ENCODE data around the gene TSSK3.
"Not testable (repeated sequence)": the region's sequence is repeated elsewhere in the genome, so short reads cannot be mapped to it uniquely, and the experiment has no call there.

TSSK3 gene

GRCh38 chr1:32346532-32347157, 15.7 kb upstream of the TSSK3 start:
- Mint-ChIP-seq H3K27ac (no peak overlapping the region), H3K4me1 (ENCODE audit: low read depth in 2 of 2) (peaks cover 30 to 45% of the 10 kb centered on the region in 2 donors), H3K36me3 (ENCODE audit: insufficient read depth) (peaks cover 7% of the 10 kb centered on the region), H3K9me3 (no peaks in the 10 kb centered on the region), H3K4me3 (no peak overlapping the region), H3K27me3 (no peaks in the 10 kb centered on the region)
- ATAC-seq (replicated peaks) (no peak), DNase-seq (no peak)

GRCh38 chr1:32349211-32349708, 13.1 kb upstream of the TSSK3 start:
- H3K4me3 Mint-ChIP-seq: peak overlapping the region in 1 of 2 donors; percentile 34
- ATAC-seq (replicated peaks): no peak
- no peaks in the 10 kb centered on the region for H3K27me3 Mint-ChIP-seq
- H3K9me3 Mint-ChIP-seq: no peaks in the 10 kb centered on the region
- peaks cover 32 to 43% of the 10 kb centered on the region in 2 donors for H3K4me1 Mint-ChIP-seq (ENCODE audit: low read depth in 2 of 2)
- peak overlapping the region; percentile 26 to 88 for H3K27ac Mint-ChIP-seq
- DNase-seq: no peak
- H3K36me3 Mint-ChIP-seq (ENCODE audit: insufficient read depth): peaks cover 10% of the 10 kb centered on the region

- Mint-ChIP-seq H3K36me3 (ENCODE audit: insufficient read depth) (peaks cover 10% of the 10 kb centered on the region), H3K9me3 (no peaks in the 10 kb centered on the region), H3K27ac (peak overlapping the region; percentile 62 to 76), H3K4me1 (ENCODE audit: low read depth in 2 of 2) (peaks cover 33 to 36% of the 10 kb centered on the region in 2 donors), H3K4me3 (peak overlapping the region; percentile 70 to 71), H3K27me3 (no peaks in the 10 kb centered on the region)
- ATAC-seq (replicated peaks): peak; percentile 66
- peak; percentile 71 to 79 (median 73) for DNase-seq
These were observed 11.4 kb upstream of the TSSK3 start for GRCh38 chr1:32350785-32351398.

GRCh38 chr1:32351399-32352238, 10.7 kb upstream of the TSSK3 start:
- Mint-ChIP-seq H3K36me3 (ENCODE audit: insufficient read depth) (peaks cover 10% of the 10 kb centered on the region), H3K27me3 (no peaks in the 10 kb centered on the region), H3K9me3 (no peaks in the 10 kb centered on the region), H3K4me3 (peak overlapping the region; percentile 70 to 71), H3K27ac (peak overlapping the region; percentile 62 to 76), H3K4me1 (ENCODE audit: low read depth in 2 of 2) (peaks cover 28 to 33% of the 10 kb centered on the region in 2 donors)
- DNase-seq (peak; percentile 87 to 90 (median 87)), ATAC-seq (replicated peaks) (peak; percentile 94)

GRCh38 chr1:32352239-32352745, 10.0 kb upstream of the TSSK3 start:
- Mint-ChIP-seq H3K36me3 (ENCODE audit: insufficient read depth) (peaks cover 10% of the 10 kb centered on the region), H3K4me3 (peak overlapping the region; percentile 70 to 71), H3K27me3 (no peaks in the 10 kb centered on the region), H3K9me3 (no peaks in the 10 kb centered on the region), H3K4me1 (ENCODE audit: low read depth in 2 of 2) (peaks cover 28 to 32% of the 10 kb centered on the region in 2 donors), H3K27ac (peak overlapping the region; percentile 14 to 22)
- DNase-seq (no peak), ATAC-seq (replicated peaks) (no peak)

GRCh38 chr1:32352831-32353383, 9.4 kb upstream of the TSSK3 start:
- Mint-ChIP-seq H3K36me3 (ENCODE audit: insufficient read depth) (peaks cover 10% of the 10 kb centered on the region), H3K9me3 (no peaks in the 10 kb centered on the region), H3K4me1 (ENCODE audit: low read depth in 2 of 2) (peaks cover 28 to 32% of the 10 kb centered on the region in 2 donors), H3K4me3 (peak overlapping the region; percentile 70 to 71), H3K27me3 (no peaks in the 10 kb centered on the region), H3K27ac (peak overlapping the region; percentile 14 to 22)
- no peak for ATAC-seq (replicated peaks)
- no peak for DNase-seq

- H3K9me3 Mint-ChIP-seq: no peaks in the 10 kb centered on the region
These were observed 8.9 kb upstream of the TSSK3 start for GRCh38 chr1:32353431-32353830.

GRCh38 chr1:32353886-32354570, 8.3 kb upstream of the TSSK3 start:
- H3K36me3 Mint-ChIP-seq (ENCODE audit: insufficient read depth): peaks cover 10% of the 10 kb centered on the region
- ATAC-seq (replicated peaks) (no peak), DNase-seq (no peak)
- H3K27me3 Mint-ChIP-seq: no peaks in the 10 kb centered on the region
- no peaks in the 10 kb centered on the region for H3K9me3 Mint-ChIP-seq
- peak overlapping the region; percentile 22 to 70 for H3K4me3 Mint-ChIP-seq
- peaks cover 20 to 30% of the 10 kb centered on the region in 2 donors for H3K4me1 Mint-ChIP-seq (ENCODE audit: low read depth in 2 of 2)
- H3K27ac Mint-ChIP-seq: peak overlapping the region in 1 of 2 donors; percentile 14

More at GRCh38 chr1:32353431-32353830, 8.9 kb upstream of the TSSK3 start:
- peaks cover 25 to 32% of the 10 kb centered on the region in 2 donors for H3K4me1 Mint-ChIP-seq (ENCODE audit: low read depth in 2 of 2)
- H3K4me3 Mint-ChIP-seq: peak overlapping the region; percentile 22 to 70
- H3K27ac Mint-ChIP-seq: peak overlapping the region in 1 of 2 donors; percentile 14
- peaks cover 10% of the 10 kb centered on the region for H3K36me3 Mint-ChIP-seq (ENCODE audit: insufficient read depth)
- no peak for DNase-seq
- ATAC-seq (replicated peaks): no peak
- H3K27me3 Mint-ChIP-seq: no peaks in the 10 kb centered on the region

GRCh38 chr1:32355778-32356177, 6.6 kb upstream of the TSSK3 start:
- H3K9me3 Mint-ChIP-seq; H3K4me3 Mint-ChIP-seq; ATAC-seq (replicated peaks); DNase-seq; H3K27me3 Mint-ChIP-seq; H3K27ac Mint-ChIP-seq: not testable (repeated sequence)
- Mint-ChIP-seq H3K36me3 (ENCODE audit: insufficient read depth) (peaks cover 10% of the 10 kb centered on the region), H3K4me1 (ENCODE audit: low read depth in 2 of 2) (peaks cover 17 to 29% of the 10 kb centered on the region in 2 donors)

GRCh38 chr1:32356478-32356877, 5.9 kb upstream of the TSSK3 start:
- Mint-ChIP-seq H3K4me3 (no peak overlapping the region), H3K27me3 (peaks cover 0 to 9% of the 10 kb centered on the region in 2 donors), H3K9me3 (no peaks in the 10 kb centered on the region), H3K27ac (peak overlapping the region in 1 of 2 donors; percentile 7), H3K4me1 (ENCODE audit: low read depth in 2 of 2) (peaks cover 15 to 29% of the 10 kb centered on the region in 2 donors), H3K36me3 (ENCODE audit: insufficient read depth) (peaks cover 7% of the 10 kb centered on the region)
- ATAC-seq (replicated peaks): no peak
- DNase-seq: no peak

GRCh38 chr1:32357614-32358013, 4.7 kb upstream of the TSSK3 start:
- DNase-seq (no peak), ATAC-seq (replicated peaks) (no peak)
- Mint-ChIP-seq H3K4me1 (ENCODE audit: low read depth in 2 of 2) (peaks cover 20 to 29% of the 10 kb centered on the region in 2 donors), H3K36me3 (ENCODE audit: insufficient read depth) (peaks cover 9% of the 10 kb centered on the region), H3K4me3 (no peak overlapping the region), H3K27ac (no peak overlapping the region), H3K27me3 (peaks cover 0 to 9% of the 10 kb centered on the region in 2 donors), H3K9me3 (no peaks in the 10 kb centered on the region)

- DNase-seq: no peak
- Mint-ChIP-seq H3K27me3 (peaks cover 0 to 9% of the 10 kb centered on the region in 2 donors), H3K27ac (no peak overlapping the region), H3K4me1 (ENCODE audit: low read depth in 2 of 2) (peaks cover 18 to 29% of the 10 kb centered on the region in 2 donors), H3K4me3 (no peak overlapping the region), H3K9me3 (no peaks in the 10 kb centered on the region), H3K36me3 (ENCODE audit: insufficient read depth) (peaks cover 17% of the 10 kb centered on the region)
- ATAC-seq (replicated peaks): no peak
These were observed 3.9 kb upstream of the TSSK3 start for GRCh38 chr1:32358435-32358834.

Data from effector memory CD8-positive, alpha-beta T cell (primary cell).